ENCODE results near the gene CPA2. TPM values are rescaled to one million over a fixed set of nuclear protein-coding genes. Genes with fewer than 3 reads are reported as not detected.
A peak's percentile ranks its signal among the peaks of the same experiment; 100 is the strongest.

Gene CPA2
- total RNA-seq, 1 donor = not detected

DNA sequence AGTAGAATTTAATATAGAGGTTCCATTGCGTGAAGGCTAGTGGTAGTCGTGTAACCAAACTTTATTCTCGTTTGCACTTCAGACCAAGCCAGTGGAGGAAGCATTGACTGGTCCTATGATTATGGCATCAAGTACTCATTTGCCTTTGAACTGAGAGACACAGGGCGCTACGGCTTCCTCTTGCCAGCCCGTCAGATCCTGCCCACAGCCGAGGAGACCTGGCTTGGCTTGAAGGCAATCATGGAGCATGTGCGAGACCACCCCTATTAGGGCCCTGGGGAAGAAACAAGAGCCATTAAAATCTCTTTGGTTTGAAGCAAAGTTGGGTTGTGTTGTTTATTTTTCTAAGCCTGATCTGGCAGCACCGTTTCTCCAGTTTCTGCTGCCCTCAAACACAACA lies 22.8 kb downstream of the CPA2 start:
- no peaks in the 10 kb centered on the region for H3K9me3 ChIP-seq (ENCODE audit: low read depth, low read length)
- H3K4me2 ChIP-seq (ENCODE audit: insufficient read depth, low read length) = no peak overlapping the region
- H3K4me3 ChIP-seq (ENCODE audit: insufficient read depth, low read length) = no peak overlapping the region
- H3K36me3 ChIP-seq (ENCODE audit: insufficient read depth, low read length) = no peaks in the 10 kb centered on the region
- no peaks in the 10 kb centered on the region for H3K27me3 ChIP-seq (ENCODE audit: insufficient read depth, low read length)
- H3K79me2 ChIP-seq (ENCODE audit: insufficient read depth, low read length) = no peaks in the 10 kb centered on the region
- H3K4me1 ChIP-seq (ENCODE audit: insufficient read depth, low read length) = peaks cover 38% of the 10 kb centered on the region
- no peaks in the 10 kb centered on the region for H4K20me1 ChIP-seq (ENCODE audit: insufficient read depth, low read length)
- H3K27ac ChIP-seq (ENCODE audit: low read depth, low read length) = no peak overlapping the region
- DNase-seq (ENCODE audit: insufficient read length, low spot score, missing footprints) = no peak
- TF ChIP-seq, protein P1, sequence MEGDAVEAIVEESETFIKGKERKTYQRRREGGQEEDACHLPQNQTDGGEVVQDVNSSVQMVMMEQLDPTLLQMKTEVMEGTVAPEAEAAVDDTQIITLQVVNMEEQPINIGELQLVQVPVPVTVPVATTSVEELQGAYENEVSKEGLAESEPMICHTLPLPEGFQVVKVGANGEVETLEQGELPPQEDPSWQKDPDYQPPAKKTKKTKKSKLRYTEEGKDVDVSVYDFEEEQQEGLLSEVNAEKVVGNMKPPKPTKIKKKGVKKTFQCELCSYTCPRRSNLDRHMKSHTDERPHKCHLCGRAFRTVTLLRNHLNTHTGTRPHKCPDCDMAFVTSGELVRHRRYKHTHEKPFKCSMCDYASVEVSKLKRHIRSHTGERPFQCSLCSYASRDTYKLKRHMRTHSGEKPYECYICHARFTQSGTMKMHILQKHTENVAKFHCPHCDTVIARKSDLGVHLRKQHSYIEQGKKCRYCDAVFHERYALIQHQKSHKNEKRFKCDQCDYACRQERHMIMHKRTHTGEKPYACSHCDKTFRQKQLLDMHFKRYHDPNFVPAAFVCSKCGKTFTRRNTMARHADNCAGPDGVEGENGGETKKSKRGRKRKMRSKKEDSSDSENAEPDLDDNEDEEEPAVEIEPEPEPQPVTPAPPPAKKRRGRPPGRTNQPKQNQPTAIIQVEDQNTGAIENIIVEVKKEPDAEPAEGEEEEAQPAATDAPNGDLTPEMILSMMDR (IDR thresholded peaks at IDR 0.05; ENCODE audit: extremely low read depth, low read depth, low read length) = no peak
- H2AFZ ChIP-seq (ENCODE audit: low read length) = no peak overlapping the region

DNA sequence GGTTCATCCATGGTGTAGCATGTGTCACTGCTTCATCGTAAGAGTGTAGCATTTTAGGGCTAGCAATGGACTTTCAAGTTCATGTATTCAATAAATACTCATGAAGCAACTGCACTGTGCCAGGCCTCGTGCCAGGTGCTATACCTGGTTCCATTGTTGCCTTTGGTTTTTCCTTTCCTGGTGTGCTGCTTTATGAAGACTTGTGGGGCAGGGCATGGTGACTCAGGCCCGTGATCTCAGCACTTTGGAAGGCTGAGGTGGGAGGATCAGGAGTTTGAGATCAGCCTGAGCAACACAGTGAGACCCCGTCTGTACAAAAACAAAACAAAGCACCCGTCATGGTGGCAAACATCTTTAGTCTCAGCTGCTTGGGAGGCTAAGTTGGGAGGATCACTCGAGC lies 24.1 kb downstream of the CPA2 start:
- no peaks in the 10 kb centered on the region for H3K9me3 ChIP-seq (ENCODE audit: low read depth, low read length)
- no peaks in the 10 kb centered on the region for H3K27me3 ChIP-seq (ENCODE audit: insufficient read depth, low read length)
- peak overlapping the region; percentile 22 for H3K4me2 ChIP-seq (ENCODE audit: insufficient read depth, low read length)
- H3K27ac ChIP-seq (ENCODE audit: low read depth, low read length) = peak overlapping the region; percentile 75
- H3K4me3 ChIP-seq (ENCODE audit: insufficient read depth, low read length) = no peak overlapping the region
- TF ChIP-seq, protein P1 (IDR thresholded peaks at IDR 0.05; ENCODE audit: extremely low read depth, low read depth, low read length) = no peak
- peak overlapping the region; percentile 17 for H2AFZ ChIP-seq (ENCODE audit: low read length)
- no peaks in the 10 kb centered on the region for H3K79me2 ChIP-seq (ENCODE audit: insufficient read depth, low read length)
- DNase-seq (ENCODE audit: insufficient read length, low spot score, missing footprints) = no peak
- H3K4me1 ChIP-seq (ENCODE audit: insufficient read depth, low read length) = peaks cover 38% of the 10 kb centered on the region
- H4K20me1 ChIP-seq (ENCODE audit: insufficient read depth, low read length) = no peaks in the 10 kb centered on the region
- H3K36me3 ChIP-seq (ENCODE audit: insufficient read depth, low read length) = no peaks in the 10 kb centered on the region

DNA sequence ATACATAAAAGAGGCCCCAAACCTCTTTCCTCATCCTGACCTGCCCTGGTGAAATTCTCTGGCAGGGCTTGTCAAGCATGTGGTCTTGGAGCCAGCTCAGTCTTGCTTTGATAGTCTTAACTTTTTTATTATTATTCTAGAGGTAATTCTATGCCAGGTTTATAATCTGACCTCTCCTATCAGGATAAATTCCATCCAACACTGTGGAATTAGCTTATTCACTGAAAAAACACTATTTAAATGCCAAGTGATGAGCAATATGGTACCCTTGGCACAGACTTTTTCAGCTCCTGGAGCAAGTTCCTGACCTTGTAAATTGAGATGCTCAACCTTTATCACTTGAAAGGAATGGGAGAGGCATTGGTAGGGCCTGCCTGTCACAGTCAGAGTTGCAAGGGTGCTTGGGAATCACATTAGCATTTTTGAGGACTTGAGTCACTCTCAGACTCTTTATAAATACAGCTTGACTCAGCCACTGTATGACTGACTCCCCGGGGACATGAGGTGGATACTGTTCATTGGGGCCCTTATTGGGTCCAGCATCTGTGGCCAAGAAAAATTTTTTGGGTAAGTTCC lies 26.1 kb downstream of the CPA2 start, which contains the start of gene CPA4:
TSS of gene CPA4 (plus strand) at position 480 of the 576 bp plus-strand sequence. CDS start at position 500, 20 bp downstream.
- H3K27ac ChIP-seq (ENCODE audit: low read depth, low read length) = peak within 1 kb of the TSS; percentile 84

DNA sequence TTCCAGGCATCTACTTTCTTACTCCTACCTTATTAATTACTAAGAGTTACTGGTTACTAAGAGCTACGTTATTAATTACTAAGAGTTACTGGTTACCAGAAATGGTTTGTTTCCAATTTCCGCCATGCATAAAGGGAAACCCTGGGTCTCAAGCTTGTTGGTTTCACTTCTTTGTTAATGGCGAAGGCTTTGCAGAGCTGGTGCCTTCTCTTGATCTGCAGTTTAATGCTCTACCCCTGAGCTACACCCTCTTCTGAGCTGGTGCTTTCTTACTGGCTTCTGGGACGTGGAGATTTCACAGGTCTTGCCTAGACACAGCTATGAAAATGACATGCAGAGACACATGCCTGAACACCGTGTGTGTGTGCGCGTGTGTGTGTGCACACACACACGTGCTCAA lies 26.9 kb downstream of the CPA2 start:
- no peak for DNase-seq (ENCODE audit: insufficient read length, low spot score, missing footprints)
- Histone ChIP-seq H3K4me1 (ENCODE audit: insufficient read depth, low read length) (peaks cover 38% of the 10 kb centered on the region), H3K27ac (ENCODE audit: low read depth, low read length) (peak overlapping the region; percentile 84), H3K27me3 (ENCODE audit: insufficient read depth, low read length) (no peaks in the 10 kb centered on the region), H3K4me2 (ENCODE audit: insufficient read depth, low read length) (peak overlapping the region; percentile 62), H3K36me3 (ENCODE audit: insufficient read depth, low read length) (no peaks in the 10 kb centered on the region), H3K79me2 (ENCODE audit: insufficient read depth, low read length) (no peaks in the 10 kb centered on the region), H4K20me1 (ENCODE audit: insufficient read depth, low read length) (no peaks in the 10 kb centered on the region), H3K4me3 (ENCODE audit: insufficient read depth, low read length) (peak overlapping the region; percentile 5), H3K9me3 (ENCODE audit: low read depth, low read length) (no peaks in the 10 kb centered on the region), H2AFZ (ENCODE audit: low read length) (peak overlapping the region; percentile 45)
- TF ChIP-seq, protein P1 (IDR thresholded peaks at IDR 0.05; ENCODE audit: extremely low read depth, low read depth, low read length) = no peak

More for the DNA sequence above, 26.1 kb downstream of the CPA2 start, which contains the start of gene CPA4:
- peak within 1 kb of the TSS; percentile 5 for H3K4me3 ChIP-seq (ENCODE audit: insufficient read depth, low read length)
- H4K20me1 ChIP-seq (ENCODE audit: insufficient read depth, low read length) = no peaks in the 10 kb centered on the region
- H3K9me3 ChIP-seq (ENCODE audit: low read depth, low read length) = no peaks in the 10 kb centered on the region
- H3K4me1 ChIP-seq (ENCODE audit: insufficient read depth, low read length) = peaks cover 38% of the 10 kb centered on the region
- H2AFZ ChIP-seq (ENCODE audit: low read length) = peak within 1 kb of the TSS; percentile 45
- peak within 1 kb of the TSS; percentile 62 for H3K4me2 ChIP-seq (ENCODE audit: insufficient read depth, low read length)
- no peaks in the 10 kb centered on the region for H3K36me3 ChIP-seq (ENCODE audit: insufficient read depth, low read length)
- TF ChIP-seq, protein P1 (IDR thresholded peaks at IDR 0.05; ENCODE audit: extremely low read depth, low read depth, low read length) = no peak
- H3K79me2 ChIP-seq (ENCODE audit: insufficient read depth, low read length) = no peaks in the 10 kb centered on the region
- peak; percentile 90 for DNase-seq (ENCODE audit: insufficient read length, low spot score, missing footprints)
- no peaks in the 10 kb centered on the region for H3K27me3 ChIP-seq (ENCODE audit: insufficient read depth, low read length)
